AG04449 (cell line): ENCODE measurements around the gene NFKB2.

Experiments used
- CTCF ChIA-PET: fragments of 350-600 bp; formaldehyde crosslinking; extraction: SDS; loops from one replicate; lab custom pipeline; 2021; ENCODE audit warnings: antibody characterized with exemption; lab: Yijun Ruan, JAX
- POLR2A ChIA-PET: fragments of 400-600, 350-600 bp; formaldehyde crosslinking; extraction: SDS; loops from one replicate; lab custom pipeline; 2020; ENCODE audit warnings: antibody characterized with exemption, inconsistent platforms; lab: Yijun Ruan, JAX
- DNase-seq: peaks from one replicate; pipeline ENCODE4 v3.0.0-alpha.2; 2010; ENCODE audit warnings: low read depth, low spot score
- H3K4me3 ChIP-seq: 2 replicates; pipeline ENCODE4 v1.5.1; 2011; ENCODE audit warnings: low read depth, mild to moderate bottlenecking, control low read depth, low read length
- TF ChIP-seq, protein P1 (sequence below): IDR thresholded peaks from one replicate; pipeline ENCODE4 v1.5.1; 2011; ENCODE audit warnings: mild to moderate bottlenecking, moderate library complexity, low read length, control low read depth, inconsistent platforms; ENCODE audit not compliant: insufficient read depth; ENCODE audit errors: missing control alignments

The NFKB2 gene

DNA sequence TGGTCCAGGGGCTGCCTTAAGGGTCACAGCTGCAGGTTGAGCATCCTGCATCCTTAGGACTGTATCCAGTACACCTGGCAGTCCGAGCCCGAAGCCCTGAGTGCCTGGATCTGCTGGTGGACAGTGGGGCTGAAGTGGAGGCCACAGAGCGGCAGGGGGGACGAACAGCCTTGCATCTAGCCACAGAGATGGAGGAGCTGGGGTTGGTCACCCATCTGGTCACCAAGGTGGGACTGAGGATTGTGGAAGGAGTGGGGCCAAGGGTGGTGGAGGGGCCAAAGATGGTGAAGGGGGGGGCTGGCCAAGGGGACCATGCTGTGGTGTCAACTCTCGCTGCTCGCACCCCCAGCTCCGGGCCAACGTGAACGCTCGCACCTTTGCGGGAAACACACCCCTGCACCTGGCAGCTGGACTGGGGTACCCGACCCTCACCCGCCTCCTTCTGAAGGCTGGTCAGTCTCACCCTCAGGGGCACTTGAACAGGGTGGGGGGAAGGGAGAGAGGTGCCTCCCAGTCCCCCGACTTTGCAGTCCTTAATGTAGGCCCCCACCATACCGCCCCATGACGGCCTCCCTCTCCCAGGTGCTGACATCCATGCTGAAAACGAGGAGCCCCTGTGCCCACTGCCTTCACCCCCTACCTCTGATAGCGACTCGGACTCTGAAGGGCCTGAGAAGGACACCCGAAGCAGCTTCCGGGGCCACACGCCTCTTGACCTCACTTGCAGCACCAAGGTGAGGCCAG is 5.3 kb downstream of the NFKB2 start:
- TF ChIP-seq, protein P1, sequence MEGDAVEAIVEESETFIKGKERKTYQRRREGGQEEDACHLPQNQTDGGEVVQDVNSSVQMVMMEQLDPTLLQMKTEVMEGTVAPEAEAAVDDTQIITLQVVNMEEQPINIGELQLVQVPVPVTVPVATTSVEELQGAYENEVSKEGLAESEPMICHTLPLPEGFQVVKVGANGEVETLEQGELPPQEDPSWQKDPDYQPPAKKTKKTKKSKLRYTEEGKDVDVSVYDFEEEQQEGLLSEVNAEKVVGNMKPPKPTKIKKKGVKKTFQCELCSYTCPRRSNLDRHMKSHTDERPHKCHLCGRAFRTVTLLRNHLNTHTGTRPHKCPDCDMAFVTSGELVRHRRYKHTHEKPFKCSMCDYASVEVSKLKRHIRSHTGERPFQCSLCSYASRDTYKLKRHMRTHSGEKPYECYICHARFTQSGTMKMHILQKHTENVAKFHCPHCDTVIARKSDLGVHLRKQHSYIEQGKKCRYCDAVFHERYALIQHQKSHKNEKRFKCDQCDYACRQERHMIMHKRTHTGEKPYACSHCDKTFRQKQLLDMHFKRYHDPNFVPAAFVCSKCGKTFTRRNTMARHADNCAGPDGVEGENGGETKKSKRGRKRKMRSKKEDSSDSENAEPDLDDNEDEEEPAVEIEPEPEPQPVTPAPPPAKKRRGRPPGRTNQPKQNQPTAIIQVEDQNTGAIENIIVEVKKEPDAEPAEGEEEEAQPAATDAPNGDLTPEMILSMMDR, result no peak
- no peak overlapping the region for H3K4me3 ChIP-seq
- no peak for DNase-seq
- POLR2A ChIA-PET, result no interaction called here
- CTCF ChIA-PET, result interaction anchor here (0.6 to 16.2 kb wide), 27 partner anchors 10 to 285 kb away, joined by 3 to 407 read pairs (median 6); partner anchors contain the start of genes C10orf95, CUEDC2, ELOVL3 and FBXL15

DNA sequence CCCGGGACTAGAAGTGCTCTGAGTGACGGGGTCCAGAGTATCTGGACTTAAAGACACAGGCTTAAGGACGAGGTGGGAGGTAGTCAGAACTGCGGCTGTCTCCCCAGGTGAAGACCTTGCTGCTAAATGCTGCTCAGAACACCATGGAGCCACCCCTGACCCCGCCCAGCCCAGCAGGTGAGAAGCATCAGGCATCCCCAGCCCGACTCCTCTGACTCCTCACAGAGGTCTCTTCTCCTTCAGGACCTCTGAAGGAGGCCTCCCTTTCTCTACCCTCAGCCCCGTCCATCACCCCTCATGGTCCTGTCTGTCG is 5.8 kb downstream of the NFKB2 start:
- POLR2A ChIA-PET, result interaction anchor here (0.7 kb wide), 1 partner anchor 172 kb away, joined by 3 read pairs; no protein-coding TSS in a partner anchor
- H3K4me3 ChIP-seq, result no peak overlapping the region
- TF ChIP-seq, protein P1, result no peak
- DNase-seq, result no peak
- CTCF ChIA-PET, result interaction anchor here (1.2 to 16.2 kb wide), 10 partner anchors 11 to 243 kb away, joined by 3 to 407 read pairs (median 12); partner anchors contain the start of genes CUEDC2, ELOVL3 and PSD

DNA sequence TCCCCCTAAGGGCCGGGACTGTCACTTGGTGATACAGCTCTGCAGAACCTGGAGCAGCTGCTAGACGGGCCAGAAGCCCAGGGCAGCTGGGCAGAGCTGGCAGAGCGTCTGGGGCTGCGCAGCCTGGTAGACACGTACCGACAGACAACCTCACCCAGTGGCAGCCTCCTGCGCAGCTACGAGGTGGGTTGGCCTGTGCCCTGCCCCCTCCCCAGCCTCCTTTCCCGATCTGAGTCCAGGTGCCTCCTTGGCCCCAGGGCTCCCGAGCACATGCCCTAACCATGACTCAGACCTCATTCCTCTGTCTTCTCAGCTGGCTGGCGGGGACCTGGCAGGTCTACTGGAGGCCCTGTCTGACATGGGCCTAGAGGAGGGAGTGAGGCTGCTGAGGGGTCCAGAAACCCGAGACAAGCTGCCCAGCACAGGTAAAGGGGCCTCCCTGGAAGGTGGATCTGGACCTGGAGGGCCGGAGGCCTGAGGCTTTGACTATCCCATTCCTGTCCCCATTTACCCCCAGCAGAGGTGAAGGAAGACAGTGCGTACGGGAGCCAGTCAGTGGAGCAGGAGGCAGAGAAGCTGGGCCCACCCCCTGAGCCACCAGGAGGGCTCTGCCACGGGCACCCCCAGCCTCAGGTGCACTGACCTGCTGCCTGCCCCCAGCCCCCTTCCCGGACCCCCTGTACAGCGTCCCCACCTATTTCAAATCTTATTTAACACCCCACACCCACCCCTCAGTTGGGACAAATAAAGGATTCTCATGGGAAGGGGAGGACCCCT is 6.4 kb downstream of the NFKB2 start:
- no peak for DNase-seq
- TF ChIP-seq, protein P1, result no peak
- H3K4me3 ChIP-seq, result no peak overlapping the region
- POLR2A ChIA-PET, result interaction anchor here (0.7 kb wide), 1 partner anchor 172 kb away, joined by 3 read pairs; no protein-coding TSS in a partner anchor
- CTCF ChIA-PET, result interaction anchor here (1.0 to 16.2 kb wide), 13 partner anchors 9 to 233 kb away, joined by 3 to 407 read pairs (median 10); partner anchors contain the start of genes ELOVL3, FBXL15 and PSD

DNA sequence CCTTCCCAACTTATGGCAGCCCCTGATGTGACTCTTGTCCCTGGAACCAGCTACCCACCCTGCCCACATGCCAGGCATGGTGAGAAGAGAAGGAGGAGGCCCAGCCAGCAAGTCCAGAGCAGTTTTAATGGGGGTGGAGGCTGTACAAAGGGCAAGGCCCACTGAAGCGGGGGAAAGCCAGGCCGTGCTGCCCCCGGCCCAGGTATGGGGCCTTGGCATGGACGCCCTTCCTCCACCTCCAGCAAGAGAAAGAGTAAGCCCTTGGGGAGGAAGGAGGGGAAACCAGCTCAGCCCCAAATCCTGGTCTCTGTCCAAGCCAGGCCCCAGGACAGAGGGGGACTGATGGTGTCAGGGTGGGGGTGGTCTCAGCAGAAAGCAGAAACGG is 7.0 kb downstream of the NFKB2 start:
- ChIA-PET POLR2A (no interaction called here), CTCF (interaction anchor here (1.0 to 16.2 kb wide), 16 partner anchors 9 to 234 kb away, joined by 3 to 407 read pairs (median 6); partner anchors contain the start of genes ELOVL3, FBXL15 and PSD)
- no peak for DNase-seq
- TF ChIP-seq, protein P1, result no peak
- no peak overlapping the region for H3K4me3 ChIP-seq

DNA sequence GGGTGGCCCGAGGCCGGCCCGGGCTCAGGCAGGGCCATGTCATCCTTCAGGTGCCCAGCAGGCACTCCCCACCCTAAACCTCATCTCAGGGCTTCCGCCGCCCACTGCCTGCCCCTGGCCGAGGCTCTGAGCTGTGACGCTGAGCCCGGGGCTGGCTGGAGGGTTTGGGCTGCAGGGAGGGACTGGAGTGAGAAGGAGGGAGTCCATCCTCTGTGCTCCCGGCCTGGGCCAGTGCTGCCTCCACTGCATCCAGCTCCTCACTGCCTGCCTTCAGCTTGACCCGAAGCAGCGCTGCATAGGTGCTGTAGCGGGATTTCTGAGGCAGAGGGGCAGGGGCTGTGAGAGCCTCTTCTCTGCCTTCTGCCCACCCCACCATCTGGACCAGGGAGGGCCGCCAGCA is 7.6 kb downstream of the NFKB2 start:
- CTCF ChIA-PET, result interaction anchor here (0.6 to 16.2 kb wide), 20 partner anchors 9 to 246 kb away, joined by 3 to 407 read pairs (median 4); partner anchors contain the start of genes ELOVL3, FBXL15 and NFKB2
- H3K4me3 ChIP-seq, result no peak overlapping the region
- DNase-seq, result no peak
- POLR2A ChIA-PET, result no interaction called here
- TF ChIP-seq, protein P1, result no peak
